T-helper 17 cell (primary cell): ENCODE measurements around the gene SMTN. TPM values are rescaled to one million over a fixed set of nuclear protein-coding genes. Genes with fewer than 3 reads are reported as not detected.
"Not testable (repeated sequence)": the region's sequence is repeated elsewhere in the genome, so short reads cannot be mapped to it uniquely, and the experiment has no call there.

Source experiments
- ATAC-seq: fragments of 150-1000 bp; cut with Tn5 transposase; 2 replicates; pipeline ENCODE4 v1.10.0; 2021; ENCODE audit warnings: mild to moderate bottlenecking, moderate library complexity
- DNase-seq, 3 donors: peaks; one replicate each; pipeline versions ENCODE4 v3.0.0 to v3.0.0-alpha.2; 2020 to 2021
- H3K9me3 ChIP-seq: one replicate; pipeline ENCODE4 v1.7.0; 2013; ENCODE audit warnings: low read length, mild to moderate bottlenecking; ENCODE audit not compliant: control insufficient read depth, poor library complexity, severe bottlenecking
- H3K27ac Mint-ChIP-seq: one replicate; pipeline ENCODE4 v1.8.0; 2022; ENCODE audit warnings: mild to moderate bottlenecking, moderate library complexity, mixed read lengths
- H3K27me3 Mint-ChIP-seq: one replicate; pipeline ENCODE4 v1.8.0; 2022; ENCODE audit warnings: mixed read lengths
- H3K36me3 Mint-ChIP-seq: one replicate; pipeline ENCODE4 v1.8.0; 2022; ENCODE audit warnings: low read depth, mixed read lengths
- H3K4me1 Mint-ChIP-seq: one replicate; pipeline ENCODE4 v1.8.0; 2022; ENCODE audit warnings: mild to moderate bottlenecking, mixed read lengths
- H3K4me3 Mint-ChIP-seq: one replicate; pipeline ENCODE4 v1.8.0; 2022; ENCODE audit warnings: mild to moderate bottlenecking, moderate library complexity, mixed read lengths
- total RNA-seq, 4 donors: library from RNA in 2 of 4; stranded (reverse) in 2 of 4; gene quantifications; one replicate each; pipeline ENCODE4 v1.2.3 and lab custom pipeline; 2022 to 2026

The SMTN gene
- total RNA-seq, 2 donors from 2014 or later = 1.8 to 4.9 TPM

GRCh38 chr22:31107178-31107893, 26.2 kb downstream of the SMTN start, which contains the start of gene SELENOM:
SELENOM (minus strand) TSS chr22:31107568; CDS start chr22:31107505, 63 bp downstream.
- Mint-ChIP-seq H3K4me1 (peaks cover 16% of the 10 kb centered on the region), H3K27me3 (no peaks in the 10 kb centered on the region), H3K36me3 (no peaks in the 10 kb centered on the region), H3K4me3 (peak within 1 kb of the TSS; percentile 97), H3K27ac (peak within 1 kb of the TSS; percentile 91)
- no peaks in the 10 kb centered on the region for H3K9me3 ChIP-seq
- ATAC-seq (peak; percentile 96), DNase-seq (peak; percentile 76 to 89 (median 85))

- DNase-seq (no peak), ATAC-seq (peak; percentile 29)
- Mint-ChIP-seq H3K4me1 (peaks cover 16% of the 10 kb centered on the region), H3K27me3 (no peaks in the 10 kb centered on the region), H3K27ac (peak overlapping the region; percentile 91), H3K4me3 (peak overlapping the region; percentile 97), H3K36me3 (no peaks in the 10 kb centered on the region)
- H3K9me3 ChIP-seq = no peaks in the 10 kb centered on the region
Measured at GRCh38 chr22:31107894-31108218, 26.7 kb downstream of the SMTN start.

GRCh38 chr22:31112547-31113091, 31.5 kb downstream of the SMTN start:
- not testable (repeated sequence) for H3K4me3 Mint-ChIP-seq, H3K27ac Mint-ChIP-seq, H3K9me3 ChIP-seq, H3K4me1 Mint-ChIP-seq, H3K27me3 Mint-ChIP-seq, H3K36me3 Mint-ChIP-seq, DNase-seq, ATAC-seq

- H3K27ac Mint-ChIP-seq = no peak overlapping the region
Measured at GRCh38 chr22:31118046-31118820, 37.1 kb downstream of the SMTN start.

GRCh38 chr22:31119026-31119717, 38.1 kb downstream of the SMTN start:
- DNase-seq = no peak
- Mint-ChIP-seq H3K4me1 (no peaks in the 10 kb centered on the region), H3K36me3 (no peaks in the 10 kb centered on the region), H3K4me3 (no peak overlapping the region), H3K27ac (peak overlapping the region; percentile 82), H3K27me3 (no peaks in the 10 kb centered on the region)
- no peaks in the 10 kb centered on the region for H3K9me3 ChIP-seq
- no peak for ATAC-seq

More at GRCh38 chr22:31118046-31118820, 37.1 kb downstream of the SMTN start:
- no peaks in the 10 kb centered on the region for H3K9me3 ChIP-seq
- no peak overlapping the region for H3K4me3 Mint-ChIP-seq
- no peaks in the 10 kb centered on the region for H3K27me3 Mint-ChIP-seq
- H3K36me3 Mint-ChIP-seq = no peaks in the 10 kb centered on the region
- no peak for ATAC-seq
- H3K4me1 Mint-ChIP-seq = no peaks in the 10 kb centered on the region
- no peak for DNase-seq

DNA sequence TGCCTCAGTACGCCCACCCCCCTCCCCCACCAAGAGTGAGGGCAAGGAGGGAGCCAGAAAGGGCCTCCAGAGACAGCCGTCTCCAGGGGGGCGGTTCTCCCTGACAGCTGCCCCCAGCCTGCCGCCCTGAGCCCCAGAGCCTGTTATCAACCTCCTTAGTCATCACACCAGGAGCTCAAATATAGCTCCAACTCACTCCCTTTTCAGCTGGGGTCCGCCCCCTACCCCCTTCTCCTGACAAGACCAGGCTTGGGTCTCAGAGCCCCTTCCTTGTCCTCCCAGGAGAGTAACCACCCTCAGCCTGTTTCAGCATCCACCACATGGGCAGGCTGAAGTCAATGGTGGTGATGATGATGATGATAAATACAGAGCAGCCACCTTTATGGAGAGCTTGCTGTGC, 39.1 kb downstream of the SMTN start:
- no peaks in the 10 kb centered on the region for H3K9me3 ChIP-seq
- ATAC-seq = no peak
- Mint-ChIP-seq H3K27me3 (no peaks in the 10 kb centered on the region), H3K36me3 (no peaks in the 10 kb centered on the region), H3K4me1 (no peaks in the 10 kb centered on the region), H3K4me3 (no peak overlapping the region), H3K27ac (peak overlapping the region; percentile 82)
- DNase-seq = no peak

- Mint-ChIP-seq H3K27ac (peak overlapping the region; percentile 82), H3K4me1 (no peaks in the 10 kb centered on the region), H3K4me3 (no peak overlapping the region), H3K27me3 (no peaks in the 10 kb centered on the region), H3K36me3 (no peaks in the 10 kb centered on the region)
- DNase-seq (no peak), ATAC-seq (no peak)
- H3K9me3 ChIP-seq = no peaks in the 10 kb centered on the region
Measured at GRCh38 chr22:31120642-31121041, 39.5 kb downstream of the SMTN start.

- Mint-ChIP-seq H3K36me3 (no peaks in the 10 kb centered on the region), H3K27ac (no peak overlapping the region), H3K4me3 (no peak overlapping the region), H3K4me1 (no peaks in the 10 kb centered on the region), H3K27me3 (no peaks in the 10 kb centered on the region)
- no peaks in the 10 kb centered on the region for H3K9me3 ChIP-seq
- ATAC-seq (no peak), DNase-seq (no peak)
Measured at GRCh38 chr22:31121403-31121802, 40.3 kb downstream of the SMTN start.

DNA sequence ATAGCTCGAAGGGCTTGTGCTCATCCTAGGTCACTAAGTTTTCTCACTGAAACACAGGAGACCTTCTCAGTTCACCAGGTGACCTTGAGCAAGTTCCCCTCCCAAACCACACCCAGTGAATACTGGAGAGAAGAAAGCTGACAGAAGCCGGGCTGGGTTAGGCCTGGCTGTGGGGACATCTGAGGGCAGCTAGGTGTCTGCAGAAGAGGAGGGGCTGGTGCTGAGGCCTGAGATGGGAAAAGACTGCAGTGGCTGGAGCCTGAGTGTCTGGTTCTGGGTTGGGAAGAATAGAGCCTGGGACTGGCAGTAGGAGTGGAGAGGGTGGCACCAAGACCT, 41.0 kb downstream of the SMTN start:
- ATAC-seq (no peak), DNase-seq (no peak)
- no peaks in the 10 kb centered on the region for H3K36me3 Mint-ChIP-seq
- H3K4me3 Mint-ChIP-seq = peak overlapping the region; percentile 49
- no peaks in the 10 kb centered on the region for H3K9me3 ChIP-seq
- no peaks in the 10 kb centered on the region for H3K27me3 Mint-ChIP-seq
- H3K27ac Mint-ChIP-seq = peak overlapping the region; percentile 62
- peaks cover under 1% of the 10 kb centered on the region for H3K4me1 Mint-ChIP-seq

DNA sequence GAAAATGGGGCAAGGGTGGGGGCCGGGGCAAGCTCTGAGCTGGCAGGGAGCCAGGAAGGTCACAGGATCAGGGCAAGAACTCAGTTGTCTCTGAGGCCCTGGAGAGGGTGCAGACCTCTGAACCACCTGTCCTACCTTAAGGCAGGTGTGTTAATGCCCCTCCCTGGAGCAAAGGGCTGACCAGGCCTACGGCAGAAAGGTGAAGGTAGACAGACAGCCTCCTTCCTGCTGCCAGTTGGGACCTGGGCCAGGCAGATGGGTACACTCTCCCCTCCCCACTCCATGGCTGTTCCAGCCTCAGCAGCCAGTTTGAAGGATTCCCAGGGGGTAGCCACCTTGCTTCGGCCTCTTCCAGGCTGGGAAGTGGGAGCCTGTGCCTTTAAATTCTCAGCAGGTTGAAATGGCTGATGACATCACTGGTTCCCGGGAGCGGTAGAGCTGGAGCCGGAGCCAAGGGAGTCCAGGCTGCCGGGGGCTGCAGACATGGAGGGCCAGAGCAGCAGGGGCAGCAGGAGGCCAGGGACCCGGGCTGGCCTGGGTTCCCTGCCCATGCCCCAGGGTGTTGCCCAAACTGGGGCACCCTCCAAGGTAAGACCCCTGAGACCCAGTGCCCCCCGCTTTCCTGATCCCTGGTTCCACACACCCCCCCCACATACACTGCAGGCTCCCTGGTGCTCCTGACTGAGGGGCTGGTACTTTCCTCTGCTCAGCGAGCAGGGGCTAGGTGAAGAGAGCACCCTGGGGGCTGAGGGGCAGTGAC, 41.6 kb downstream of the SMTN start, which contains the start of gene INPP5J:
Gene INPP5J, plus strand, starts transcription at position 435 of the 760 bp plus-strand sequence. Its CDS starts 49 bp downstream, at position 484.
- peak within 1 kb of the TSS; percentile 49 for H3K4me3 Mint-ChIP-seq
- ATAC-seq (no peak), DNase-seq (no peak)
- no peaks in the 10 kb centered on the region for H3K27me3 Mint-ChIP-seq
- no peaks in the 10 kb centered on the region for H3K36me3 Mint-ChIP-seq
- no peaks in the 10 kb centered on the region for H3K9me3 ChIP-seq
- peak within 1 kb of the TSS; percentile 62 for H3K27ac Mint-ChIP-seq
- H3K4me1 Mint-ChIP-seq = peaks cover 3% of the 10 kb centered on the region

DNA sequence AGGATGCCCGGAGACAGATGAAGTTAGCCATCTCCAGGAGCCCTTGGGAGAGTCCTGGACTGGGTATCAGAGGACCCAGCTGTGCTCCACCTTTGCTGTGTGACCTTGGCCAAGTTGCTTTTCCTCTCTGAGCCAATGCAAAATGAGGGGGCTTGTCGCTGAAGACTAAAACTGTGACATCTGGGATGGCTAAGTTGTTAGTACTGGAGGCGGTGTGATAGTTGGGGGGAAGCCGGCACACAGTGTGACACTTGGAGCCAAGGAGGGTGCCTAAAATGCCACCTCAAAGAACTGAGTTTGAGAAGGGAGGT, 42.1 kb downstream of the SMTN start:
- no peaks in the 10 kb centered on the region for H3K36me3 Mint-ChIP-seq
- no peaks in the 10 kb centered on the region for H3K27me3 Mint-ChIP-seq
- ATAC-seq (no peak), DNase-seq (no peak)
- no peak overlapping the region for H3K27ac Mint-ChIP-seq
- peaks cover 6% of the 10 kb centered on the region for H3K4me1 Mint-ChIP-seq
- no peak overlapping the region for H3K4me3 Mint-ChIP-seq
- H3K9me3 ChIP-seq = no peaks in the 10 kb centered on the region

DNA sequence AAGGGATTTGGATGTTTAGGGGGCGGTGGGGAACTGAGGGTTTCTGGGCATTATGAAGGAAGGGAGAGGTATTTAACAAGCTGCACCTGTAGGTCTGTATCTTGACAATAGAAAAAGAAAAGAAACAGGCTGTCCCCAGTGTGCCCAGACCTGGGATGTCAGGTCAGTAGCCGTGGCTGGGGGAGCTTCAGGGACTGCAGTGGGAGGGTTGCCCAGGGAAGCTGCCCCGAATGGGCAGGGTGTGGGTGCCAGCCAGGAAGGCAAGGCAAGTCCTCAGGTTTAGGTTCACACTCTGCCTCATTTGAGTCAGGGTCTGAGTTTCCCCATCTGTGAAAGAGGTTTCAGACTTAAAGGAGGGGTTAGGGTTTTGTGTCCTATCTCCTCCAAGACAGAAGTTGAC, 43.2 kb downstream of the SMTN start:
- ATAC-seq (no peak), DNase-seq (no peak)
- H3K27ac Mint-ChIP-seq = no peak overlapping the region
- H3K9me3 ChIP-seq = no peaks in the 10 kb centered on the region
- no peak overlapping the region for H3K4me3 Mint-ChIP-seq
- H3K4me1 Mint-ChIP-seq = peaks cover 6% of the 10 kb centered on the region
- H3K27me3 Mint-ChIP-seq = no peaks in the 10 kb centered on the region
- no peaks in the 10 kb centered on the region for H3K36me3 Mint-ChIP-seq
